CD4-positive, alpha-beta T cell treated with Interleukin-15 for 4 hours (primary cell): ENCODE results near the gene FAM25A.

ENCODE experiments used
- DNase-seq: peaks from one replicate; pipeline ENCODE4 v3.0.0-alpha.2; 2020; ENCODE audit warnings: low spot score

Gene FAM25A

GRCh38 chr10:87064651-87065050 is 44.6 kb downstream of the FAM25A start:
- no peak for DNase-seq

- DNase-seq, result no peak
Measured at GRCh38 chr10:87066178-87066577, 46.1 kb downstream of the FAM25A start.

DNA sequence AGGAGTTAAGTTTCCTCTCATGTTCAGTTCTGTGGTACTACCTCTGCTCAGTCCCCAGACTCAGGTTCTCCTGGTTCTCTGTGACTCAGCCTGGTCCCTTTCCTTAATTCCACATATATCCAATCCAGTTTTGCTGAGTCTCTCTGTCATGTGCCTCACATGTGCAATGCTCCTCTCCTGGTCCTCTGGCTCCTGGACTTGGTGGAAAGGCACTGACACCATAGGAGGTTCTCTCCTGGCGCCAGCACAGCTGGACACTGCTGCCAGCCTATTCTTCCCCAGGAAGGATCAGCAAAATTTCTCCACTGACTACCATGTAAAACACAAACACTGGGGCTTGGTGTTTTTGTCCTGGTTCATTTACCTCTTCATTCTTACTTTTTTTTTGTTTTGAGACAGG is 46.8 kb downstream of the FAM25A start:
- no peak for DNase-seq

GRCh38 chr10:87068281-87068680 is 48.2 kb downstream of the FAM25A start:
- no peak for DNase-seq

DNA sequence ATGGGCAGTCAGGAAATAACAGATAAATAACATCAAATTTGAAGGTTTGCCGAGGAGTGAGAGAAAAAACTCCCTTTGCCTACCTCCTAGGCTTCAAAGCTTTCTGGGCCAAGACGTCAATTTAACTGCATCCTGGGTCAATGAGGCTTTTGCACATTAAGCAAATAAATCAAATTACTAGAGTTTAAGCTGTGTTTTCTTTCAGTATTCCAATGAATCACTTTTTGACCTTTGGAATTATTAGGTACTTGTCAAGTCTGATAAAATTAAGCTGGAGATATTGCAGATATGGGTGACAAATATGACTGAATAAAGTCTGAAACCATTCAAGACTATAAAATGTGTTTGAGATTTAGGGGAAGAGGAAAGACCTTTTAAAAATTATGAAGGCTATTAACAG is 52.4 kb downstream of the FAM25A start:
- no peak for DNase-seq
